ENCODE measurements around the gene IL23A.

The IL23A gene

DNA sequence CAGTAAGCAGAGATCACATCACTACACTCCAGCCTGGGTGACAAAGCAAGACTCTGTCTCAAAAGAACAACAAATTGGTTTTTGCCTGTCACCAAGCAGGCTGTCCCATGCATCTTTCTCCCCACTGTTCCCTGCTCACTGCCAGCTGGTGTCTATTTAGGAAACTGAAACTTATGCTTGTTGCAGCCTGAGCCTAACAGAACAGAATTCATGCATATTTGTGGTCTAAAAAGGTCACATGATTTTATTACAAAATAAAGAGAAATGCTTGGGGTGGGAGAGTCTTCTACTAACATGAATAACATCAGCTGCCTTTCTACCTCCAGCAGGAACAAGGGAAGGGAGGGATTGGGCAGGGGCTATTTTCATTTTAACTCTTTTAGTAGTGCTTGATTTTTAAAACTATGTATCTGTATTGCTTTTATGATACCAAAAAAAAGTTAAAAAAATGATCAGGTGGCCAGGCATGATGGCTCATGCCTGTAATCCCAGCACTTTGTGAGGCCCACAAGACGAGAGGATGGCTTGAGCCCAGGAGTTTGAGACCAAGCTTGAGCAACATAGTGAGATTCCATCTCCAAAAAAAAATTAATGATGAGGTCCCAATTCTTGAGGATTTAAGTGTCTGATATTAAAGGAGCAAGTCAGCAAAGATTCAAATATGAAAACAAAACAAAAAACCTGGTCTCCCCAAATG is 20.3 kb downstream of the IL23A start:
- Mint-ChIP-seq H3K9me3 (no peaks in the 10 kb centered on the region), H3K4me1 (ENCODE audit: low read depth in 2 of 2) (peaks cover 9 to 15% of the 10 kb centered on the region in 2 donors), H3K27me3 (no peaks in the 10 kb centered on the region), H3K27ac (peak overlapping the region; percentile 91 to 98), H3K36me3 (ENCODE audit: insufficient read depth) (peaks cover 52% of the 10 kb centered on the region), H3K4me3 (peak overlapping the region; percentile 85 to 97)
- DNase-seq: no peak
- no peak for ATAC-seq (replicated peaks)

- Mint-ChIP-seq H3K9me3 (no peaks in the 10 kb centered on the region), H3K36me3 (ENCODE audit: insufficient read depth) (peaks cover 41% of the 10 kb centered on the region), H3K4me1 (ENCODE audit: low read depth in 2 of 2) (peaks cover 9 to 15% of the 10 kb centered on the region in 2 donors), H3K4me3 (peak within 1 kb of the TSS; percentile 85 to 97), H3K27me3 (no peaks in the 10 kb centered on the region), H3K27ac (peak within 1 kb of the TSS; percentile 91 to 98)
- DNase-seq (peak; percentile 99), ATAC-seq (replicated peaks) (peak; percentile 93)
These were observed 21.4 kb downstream of the IL23A start, which contains the start of gene STAT2 for GRCh38 chr12:56359851-56360767. Gene STAT2 (minus strand): TSS chr12:56360107. CDS start chr12:56356571, 3,536 bp downstream.

DNA sequence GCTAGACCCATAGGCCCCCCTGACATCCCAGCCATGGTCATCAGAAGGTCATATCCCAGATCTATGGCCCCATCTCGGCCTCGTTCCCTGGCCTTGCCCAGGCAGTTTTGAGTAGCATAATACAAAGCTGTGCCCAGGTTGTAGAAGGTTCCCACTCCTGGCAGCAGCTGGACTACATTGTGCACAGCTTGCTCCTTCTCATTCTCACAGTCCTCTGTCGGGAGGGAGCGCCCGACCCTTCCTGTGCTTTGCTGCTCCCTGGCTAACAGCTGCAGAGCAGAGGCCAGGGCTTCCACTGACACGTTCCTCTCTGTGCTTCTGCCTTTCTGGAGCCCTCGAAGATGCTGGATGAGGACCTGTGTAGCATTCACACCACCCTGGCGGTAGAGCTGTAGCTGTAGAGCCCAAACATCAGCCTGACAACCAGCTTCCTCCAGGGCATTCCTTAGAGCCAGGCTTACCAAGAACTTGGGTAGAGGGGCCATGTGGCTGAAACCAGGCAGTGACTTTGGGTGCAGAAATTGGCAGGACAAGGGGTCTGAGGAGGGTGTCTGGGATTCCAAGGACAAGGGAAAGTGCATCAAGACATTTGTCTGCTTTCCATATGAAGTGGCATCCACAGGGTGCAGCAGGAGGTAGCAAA is 22.9 kb downstream of the IL23A start:
- H3K36me3 Mint-ChIP-seq (ENCODE audit: insufficient read depth): peaks cover 30% of the 10 kb centered on the region
- no peak for DNase-seq
- peaks cover 9 to 10% of the 10 kb centered on the region in 2 donors for H3K4me1 Mint-ChIP-seq (ENCODE audit: low read depth in 2 of 2)
- ATAC-seq (replicated peaks): no peak
- H3K27me3 Mint-ChIP-seq: peaks cover 0 to 4% of the 10 kb centered on the region in 2 donors
- peak overlapping the region; percentile 85 to 97 for H3K4me3 Mint-ChIP-seq
- H3K9me3 Mint-ChIP-seq: no peaks in the 10 kb centered on the region
- H3K27ac Mint-ChIP-seq: peak overlapping the region; percentile 91 to 98

DNA sequence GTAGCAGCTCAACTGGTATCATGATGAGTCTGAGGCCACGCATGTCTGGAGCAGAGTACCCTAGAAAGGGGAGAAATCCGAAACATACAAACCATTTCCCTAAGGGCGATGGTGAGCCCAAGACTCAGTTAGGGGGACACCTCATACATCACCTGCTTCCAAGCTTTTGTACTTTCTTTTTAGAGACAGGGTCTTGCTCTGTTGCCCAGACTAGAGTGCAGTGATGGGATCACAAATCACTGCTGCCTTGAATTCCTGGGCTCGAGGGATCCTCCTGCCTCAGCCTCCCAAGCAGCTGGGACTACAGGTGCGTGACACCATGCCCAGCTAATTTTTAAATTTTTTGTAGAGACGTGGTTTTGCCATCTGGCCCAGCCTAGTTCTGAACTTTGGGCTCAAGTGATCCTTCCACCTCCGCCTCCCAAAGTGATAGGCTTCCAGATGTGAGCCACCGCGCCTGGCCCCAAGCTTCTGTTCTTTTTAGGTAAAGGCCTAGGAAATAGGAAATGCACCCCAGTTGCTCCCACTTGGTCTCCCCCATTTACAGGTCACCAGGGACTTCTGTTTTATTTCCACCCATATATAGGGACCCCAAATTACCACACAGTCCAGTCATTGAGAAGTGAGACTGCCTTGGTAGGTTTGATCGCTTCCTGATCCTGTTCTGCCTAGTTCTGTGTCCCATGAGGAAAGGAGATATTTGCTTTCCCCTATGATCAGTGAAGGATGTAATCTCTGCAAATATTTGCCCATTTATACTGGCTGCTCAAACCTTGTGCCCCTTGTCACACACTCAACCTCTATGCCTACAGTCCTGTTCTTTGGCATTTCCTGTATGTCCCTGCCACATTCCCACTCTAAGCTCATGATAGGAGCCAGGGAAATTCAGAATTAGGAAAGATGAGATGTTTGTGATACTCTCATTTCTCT is 23.7 kb downstream of the IL23A start, which contains the start of gene APOF:
APOF (minus strand) TSS at position 728 of the 930 bp plus-strand sequence; CDS start at position 616, 112 bp downstream.
- peak within 1 kb of the TSS in 1 of 2 donors; percentile 91 for H3K27ac Mint-ChIP-seq
- peaks cover 0 to 6% of the 10 kb centered on the region in 2 donors for H3K27me3 Mint-ChIP-seq
- H3K36me3 Mint-ChIP-seq (ENCODE audit: insufficient read depth): peaks cover 24% of the 10 kb centered on the region
- ATAC-seq (replicated peaks): no peak
- peaks cover 9 to 10% of the 10 kb centered on the region in 2 donors for H3K4me1 Mint-ChIP-seq (ENCODE audit: low read depth in 2 of 2)
- no peak for DNase-seq
- H3K4me3 Mint-ChIP-seq: peak within 1 kb of the TSS; percentile 85 to 97
- H3K9me3 Mint-ChIP-seq: no peaks in the 10 kb centered on the region

- Mint-ChIP-seq H3K27me3 (peaks cover 0 to 6% of the 10 kb centered on the region in 2 donors), H3K4me3 (no peak overlapping the region), H3K4me1 (ENCODE audit: low read depth in 2 of 2) (no peaks in the 10 kb centered on the region), H3K27ac (no peak overlapping the region), H3K36me3 (ENCODE audit: insufficient read depth) (no peaks in the 10 kb centered on the region), H3K9me3 (no peaks in the 10 kb centered on the region)
- ATAC-seq (replicated peaks): no peak
- no peak for DNase-seq
These were observed 28.3 kb downstream of the IL23A start for GRCh38 chr12:56366948-56367347.

DNA sequence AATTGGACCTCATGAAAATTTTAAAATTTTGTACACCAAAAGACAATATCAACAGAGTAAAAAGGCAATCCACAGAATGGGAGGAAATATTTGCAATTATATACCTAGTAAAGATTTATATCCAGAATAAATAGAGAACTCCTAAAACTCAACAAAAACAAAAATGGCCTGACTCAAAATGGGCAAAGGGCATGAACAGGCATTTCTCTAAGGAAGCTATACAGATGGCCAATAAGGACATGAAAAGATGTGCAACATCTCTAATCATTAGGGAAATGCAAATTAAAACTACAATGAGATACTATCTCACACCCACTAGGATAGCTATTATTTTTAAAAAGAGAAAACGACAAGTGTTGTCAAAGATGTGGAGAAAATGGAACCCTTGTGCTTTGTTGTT is 34.8 kb downstream of the IL23A start:
- ATAC-seq (replicated peaks): no peak
- no peaks in the 10 kb centered on the region for H3K36me3 Mint-ChIP-seq (ENCODE audit: insufficient read depth)
- no peak overlapping the region for H3K27ac Mint-ChIP-seq
- H3K4me1 Mint-ChIP-seq (ENCODE audit: low read depth in 2 of 2): no peaks in the 10 kb centered on the region
- no peaks in the 10 kb centered on the region for H3K27me3 Mint-ChIP-seq
- DNase-seq: no peak
- no peak overlapping the region for H3K4me3 Mint-ChIP-seq
- no peaks in the 10 kb centered on the region for H3K9me3 Mint-ChIP-seq

- ATAC-seq (replicated peaks) (no peak), DNase-seq (no peak)
- H3K4me1 Mint-ChIP-seq (ENCODE audit: low read depth in 2 of 2): no peaks in the 10 kb centered on the region
- no peaks in the 10 kb centered on the region for H3K36me3 Mint-ChIP-seq (ENCODE audit: insufficient read depth)
- no peak overlapping the region for H3K4me3 Mint-ChIP-seq
- H3K27me3 Mint-ChIP-seq: no peaks in the 10 kb centered on the region
- H3K9me3 Mint-ChIP-seq: no peaks in the 10 kb centered on the region
- peak overlapping the region in 1 of 2 donors; percentile 32 for H3K27ac Mint-ChIP-seq
These were observed 36.3 kb downstream of the IL23A start for GRCh38 chr12:56374726-56375597.

DNA sequence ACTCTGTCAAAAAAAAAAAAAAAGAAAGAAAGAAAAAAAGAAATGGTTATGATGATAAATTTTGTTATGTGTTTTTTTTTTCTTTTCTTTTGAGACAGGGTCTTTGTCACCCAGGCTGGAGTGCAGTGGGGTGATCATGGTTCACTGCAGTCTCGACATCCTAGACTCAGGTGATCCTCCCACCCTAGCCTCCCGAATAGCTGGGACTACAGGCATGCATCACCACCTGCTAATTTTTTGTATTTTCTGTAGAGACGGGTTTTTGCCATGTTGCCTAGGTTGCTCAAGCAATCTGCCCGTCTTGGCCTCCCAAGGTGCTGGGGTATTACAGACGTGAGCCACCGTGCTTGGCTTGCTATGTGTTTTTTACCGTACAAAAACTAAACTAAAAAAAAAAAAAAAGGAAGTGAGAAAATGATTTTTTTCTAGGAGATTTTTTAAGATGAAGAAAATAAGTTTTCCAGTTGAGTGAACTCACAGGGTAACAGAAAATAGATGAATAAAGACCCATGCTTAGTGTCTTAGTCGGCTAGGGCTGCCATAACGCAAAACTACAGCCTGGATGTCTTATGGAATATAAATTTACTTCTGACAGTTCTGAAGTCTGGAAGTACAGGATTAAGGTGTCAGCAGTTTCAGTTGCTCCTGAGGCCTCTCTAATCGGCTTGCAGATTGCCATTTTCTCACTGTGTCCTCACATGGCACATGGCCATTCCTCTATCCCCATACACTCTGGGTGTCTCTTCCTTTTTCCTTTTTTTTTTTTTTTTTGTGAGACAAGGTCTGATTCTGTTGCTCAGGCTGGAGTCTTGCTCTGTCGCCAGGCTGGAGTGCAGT is 37.1 kb downstream of the IL23A start:
- Mint-ChIP-seq H3K9me3 (no peaks in the 10 kb centered on the region), H3K4me3 (no peak overlapping the region), H3K27ac (no peak overlapping the region), H3K4me1 (ENCODE audit: low read depth in 2 of 2) (no peaks in the 10 kb centered on the region), H3K36me3 (ENCODE audit: insufficient read depth) (no peaks in the 10 kb centered on the region), H3K27me3 (no peaks in the 10 kb centered on the region)
- DNase-seq (no peak), ATAC-seq (replicated peaks) (peak; percentile 33)

- no peaks in the 10 kb centered on the region for H3K4me1 Mint-ChIP-seq (ENCODE audit: low read depth in 2 of 2)
- no peaks in the 10 kb centered on the region for H3K36me3 Mint-ChIP-seq (ENCODE audit: insufficient read depth)
- no peak overlapping the region for H3K4me3 Mint-ChIP-seq
- H3K9me3 Mint-ChIP-seq: no peaks in the 10 kb centered on the region
- DNase-seq: no peak
- H3K27ac Mint-ChIP-seq: peak overlapping the region in 1 of 2 donors; percentile 22
- ATAC-seq (replicated peaks): no peak
- no peaks in the 10 kb centered on the region for H3K27me3 Mint-ChIP-seq
These were observed 38.8 kb downstream of the IL23A start for GRCh38 chr12:56377310-56377988.

GRCh38 chr12:56377989-56378316 is 39.3 kb downstream of the IL23A start:
- ATAC-seq (replicated peaks) (no peak), DNase-seq (no peak)
- Mint-ChIP-seq H3K27me3 (no peaks in the 10 kb centered on the region), H3K4me3 (no peak overlapping the region), H3K4me1 (ENCODE audit: low read depth in 2 of 2) (no peaks in the 10 kb centered on the region), H3K9me3 (no peaks in the 10 kb centered on the region), H3K27ac (no peak overlapping the region), H3K36me3 (ENCODE audit: insufficient read depth) (peaks cover 2% of the 10 kb centered on the region)

DNA sequence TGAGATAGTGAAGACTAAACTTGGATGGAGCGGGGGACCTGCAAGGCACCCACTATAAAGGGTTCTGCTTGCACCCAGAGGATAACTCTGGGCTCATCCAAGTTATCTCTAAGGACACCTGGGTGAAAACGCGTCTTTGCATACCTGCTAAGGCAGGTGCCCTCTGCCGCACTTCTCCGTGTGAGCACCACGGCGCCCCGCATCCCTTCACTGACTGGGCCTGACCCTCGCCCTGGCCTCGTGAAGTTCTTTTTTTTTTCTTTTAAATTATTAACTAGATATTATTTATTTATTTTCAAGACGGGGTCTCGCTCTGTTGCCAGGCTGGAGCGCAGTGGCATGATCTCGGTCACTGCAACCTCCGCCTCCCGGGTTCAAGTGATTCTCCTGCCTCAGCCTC is 43.9 kb downstream of the IL23A start:
- ATAC-seq (replicated peaks) (no peak), DNase-seq (no peak)
- Mint-ChIP-seq H3K4me1 (ENCODE audit: low read depth in 2 of 2) (no peaks in the 10 kb centered on the region), H3K4me3 (no peak overlapping the region), H3K27ac (no peak overlapping the region), H3K36me3 (ENCODE audit: insufficient read depth) (peaks cover 4% of the 10 kb centered on the region), H3K27me3 (no peaks in the 10 kb centered on the region), H3K9me3 (no peaks in the 10 kb centered on the region)

Data from effector memory CD8-positive, alpha-beta T cell (primary cell).